Gastroesophageal sphincter (tissue), 3 donors: Measurements from ENCODE around the gene TSHZ3.

Experiments
- EP300 ChIP-seq: sonication (generic); formaldehyde crosslinking; IDR thresholded peaks from one replicate; pipeline ENCODE4 v1.6.1; 2017; ENCODE audit warnings: antibody characterized with exemption, mild to moderate bottlenecking
- POLR2A ChIP-seq, 2 donors: fragments of 450-650 bp; IDR thresholded peaks; one replicate each; pipeline ENCODE4 v1.6.1; 2017; ENCODE audit warnings: antibody characterized with exemption in 2 of 2, mild to moderate bottlenecking in 2 of 2, moderate library complexity in 1 of 2
- POLR2AphosphoS5 ChIP-seq: sonication (generic); formaldehyde crosslinking; IDR thresholded peaks from one replicate; pipeline ENCODE4 v1.6.1; 2017; ENCODE audit warnings: antibody characterized with exemption
- TF ChIP-seq, protein P1 (sequence below), 4 experiments: fragments of 200-600 bp in 2 of 4; fragments of 450-650 bp in 2 of 4; sonication (generic) in 1 of 4; IDR thresholded peaks; one replicate each; pipeline ENCODE4 v1.5.1; 2017 to 2019; ENCODE audit warnings: antibody characterized with exemption in 4 of 4, mild to moderate bottlenecking in 2 of 4, moderate library complexity in 2 of 4

DNA sequence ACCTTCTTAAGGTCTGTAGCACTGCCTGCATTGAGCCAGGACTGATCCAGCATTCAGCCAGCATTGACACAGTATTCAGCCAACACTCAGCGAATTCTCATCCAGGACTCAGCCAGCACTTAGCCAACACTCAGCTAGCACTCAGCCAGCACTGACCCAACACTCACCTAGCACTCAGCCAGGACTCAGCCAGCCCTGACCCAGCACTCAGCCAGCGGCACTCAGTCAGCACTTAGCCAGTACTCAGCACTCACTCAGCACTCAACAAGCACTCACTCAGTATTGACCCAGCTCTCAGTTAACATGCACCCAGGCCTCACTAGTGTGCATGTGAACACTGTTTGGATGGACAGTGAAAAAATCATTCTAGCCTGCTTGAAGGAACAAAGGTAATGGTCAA, 55.0 kb downstream of the TSHZ3 start:
- TF ChIP-seq, protein P1, sequence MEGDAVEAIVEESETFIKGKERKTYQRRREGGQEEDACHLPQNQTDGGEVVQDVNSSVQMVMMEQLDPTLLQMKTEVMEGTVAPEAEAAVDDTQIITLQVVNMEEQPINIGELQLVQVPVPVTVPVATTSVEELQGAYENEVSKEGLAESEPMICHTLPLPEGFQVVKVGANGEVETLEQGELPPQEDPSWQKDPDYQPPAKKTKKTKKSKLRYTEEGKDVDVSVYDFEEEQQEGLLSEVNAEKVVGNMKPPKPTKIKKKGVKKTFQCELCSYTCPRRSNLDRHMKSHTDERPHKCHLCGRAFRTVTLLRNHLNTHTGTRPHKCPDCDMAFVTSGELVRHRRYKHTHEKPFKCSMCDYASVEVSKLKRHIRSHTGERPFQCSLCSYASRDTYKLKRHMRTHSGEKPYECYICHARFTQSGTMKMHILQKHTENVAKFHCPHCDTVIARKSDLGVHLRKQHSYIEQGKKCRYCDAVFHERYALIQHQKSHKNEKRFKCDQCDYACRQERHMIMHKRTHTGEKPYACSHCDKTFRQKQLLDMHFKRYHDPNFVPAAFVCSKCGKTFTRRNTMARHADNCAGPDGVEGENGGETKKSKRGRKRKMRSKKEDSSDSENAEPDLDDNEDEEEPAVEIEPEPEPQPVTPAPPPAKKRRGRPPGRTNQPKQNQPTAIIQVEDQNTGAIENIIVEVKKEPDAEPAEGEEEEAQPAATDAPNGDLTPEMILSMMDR (IDR thresholded peaks at IDR 0.05), result no peak
- no peak for TF ChIP-seq POLR2A (IDR thresholded peaks at IDR 0.05)
- no peak for TF ChIP-seq POLR2AphosphoS5
- TF ChIP-seq EP300, result no peak
